Measurements from ENCODE around the gene LRFN2.

GRCh38 chr6:40597301-40597700 is 10.1 kb upstream of the LRFN2 start:
- TF ChIP-seq CTCF (IDR thresholded peaks at IDR 0.05) (no peak), POLR2AphosphoS5 (IDR thresholded peaks at IDR 0.05) (no peak)

All from breast epithelium (tissue), 3 donors.